ENCODE data around the gene PPID.

PPID gene

GRCh38 chr4:158710814-158711213 lies 12.4 kb downstream of the PPID start:
- TF ChIP-seq CTCF (IDR thresholded peaks at IDR 0.05): no peak
- TF ChIP-seq ZFX (IDR thresholded peaks at IDR 0.05; ENCODE audit: borderline replicate concordance): no peak
- H3K27ac ChIP-seq: no peak overlapping the region

GRCh38 chr4:158704274-158704673 lies 18.9 kb downstream of the PPID start:
- TF ChIP-seq ZFX (IDR thresholded peaks at IDR 0.05; ENCODE audit: borderline replicate concordance) (no peak), CTCF (IDR thresholded peaks at IDR 0.05) (no peak)
- no peak overlapping the region for H3K27ac ChIP-seq

GRCh38 chr4:158688813-158689212 lies 34.4 kb downstream of the PPID start:
- H3K27ac ChIP-seq: no peak overlapping the region
- TF ChIP-seq CTCF (IDR thresholded peaks at IDR 0.05) (no peak), ZFX (IDR thresholded peaks at IDR 0.05; ENCODE audit: borderline replicate concordance) (no peak)

GRCh38 chr4:158682066-158682465 lies 41.1 kb downstream of the PPID start:
- TF ChIP-seq CTCF (IDR thresholded peaks at IDR 0.05) (no peak), ZFX (IDR thresholded peaks at IDR 0.05; ENCODE audit: borderline replicate concordance) (no peak)
- H3K27ac ChIP-seq: no peak overlapping the region

- no peak for TF ChIP-seq ZFX (IDR thresholded peaks at IDR 0.05; ENCODE audit: borderline replicate concordance)
- TF ChIP-seq CTCF (IDR thresholded peaks at IDR 0.05): no peak
- no peak overlapping the region for H3K27ac ChIP-seq
Observed at GRCh38 chr4:158681629-158682028, 41.6 kb downstream of the PPID start.

- TF ChIP-seq CTCF (IDR thresholded peaks at IDR 0.05) (no peak), ZFX (IDR thresholded peaks at IDR 0.05; ENCODE audit: borderline replicate concordance) (no peak)
- H3K27ac ChIP-seq: no peak overlapping the region
Observed at GRCh38 chr4:158678767-158679166, 44.4 kb downstream of the PPID start.

GRCh38 chr4:158676076-158676475 lies 47.1 kb downstream of the PPID start:
- no peak overlapping the region for H3K27ac ChIP-seq
- no peak for TF ChIP-seq ZFX (IDR thresholded peaks at IDR 0.05; ENCODE audit: borderline replicate concordance)
- no peak for TF ChIP-seq CTCF (IDR thresholded peaks at IDR 0.05)

All from 22Rv1 (cell line).